Measurements from ENCODE around the gene NUP37.

NUP37 gene

DNA sequence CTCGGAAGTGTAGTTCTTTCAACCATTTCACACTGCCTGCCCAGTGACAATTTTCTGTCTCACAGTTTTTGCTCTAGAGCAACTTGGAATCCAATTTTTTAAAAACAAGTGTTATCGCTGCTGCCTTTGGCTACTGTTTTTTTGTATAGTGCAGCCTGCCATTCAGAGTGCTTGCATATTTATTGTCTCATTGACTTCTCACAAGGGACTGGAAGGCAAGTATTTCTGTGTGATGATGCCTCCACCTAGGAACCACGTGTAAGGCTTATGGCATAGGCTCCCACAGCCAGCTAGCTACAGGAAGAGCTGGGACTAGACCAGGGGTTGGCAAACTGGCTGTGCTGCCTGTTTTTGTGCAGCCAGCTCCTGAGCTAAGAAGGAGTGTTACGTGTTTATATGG lies 972 bp upstream of the NUP37 start:
- peak; percentile 16 for DNase-seq (ENCODE audit: low spot score)

GRCh38 chr12:102120564-102120873 lies 605 bp upstream of the NUP37 start:
- TF ChIP-seq, protein P1, sequence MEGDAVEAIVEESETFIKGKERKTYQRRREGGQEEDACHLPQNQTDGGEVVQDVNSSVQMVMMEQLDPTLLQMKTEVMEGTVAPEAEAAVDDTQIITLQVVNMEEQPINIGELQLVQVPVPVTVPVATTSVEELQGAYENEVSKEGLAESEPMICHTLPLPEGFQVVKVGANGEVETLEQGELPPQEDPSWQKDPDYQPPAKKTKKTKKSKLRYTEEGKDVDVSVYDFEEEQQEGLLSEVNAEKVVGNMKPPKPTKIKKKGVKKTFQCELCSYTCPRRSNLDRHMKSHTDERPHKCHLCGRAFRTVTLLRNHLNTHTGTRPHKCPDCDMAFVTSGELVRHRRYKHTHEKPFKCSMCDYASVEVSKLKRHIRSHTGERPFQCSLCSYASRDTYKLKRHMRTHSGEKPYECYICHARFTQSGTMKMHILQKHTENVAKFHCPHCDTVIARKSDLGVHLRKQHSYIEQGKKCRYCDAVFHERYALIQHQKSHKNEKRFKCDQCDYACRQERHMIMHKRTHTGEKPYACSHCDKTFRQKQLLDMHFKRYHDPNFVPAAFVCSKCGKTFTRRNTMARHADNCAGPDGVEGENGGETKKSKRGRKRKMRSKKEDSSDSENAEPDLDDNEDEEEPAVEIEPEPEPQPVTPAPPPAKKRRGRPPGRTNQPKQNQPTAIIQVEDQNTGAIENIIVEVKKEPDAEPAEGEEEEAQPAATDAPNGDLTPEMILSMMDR (IDR thresholded peaks at IDR 0.05; ENCODE audit: borderline replicate concordance, control extremely low read depth, extremely low read depth, insufficient read depth, missing control alignments): no peak
- in situ Hi-C loops (cut with MboI; ENCODE audit: low sequenced_read_pairs, unreplicated experiment): no loop called here
- DNase-seq (ENCODE audit: low spot score): no peak

More for the DNA sequence above, 972 bp upstream of the NUP37 start:
- TF ChIP-seq, protein P1 (IDR thresholded peaks at IDR 0.05; ENCODE audit: borderline replicate concordance, control extremely low read depth, extremely low read depth, insufficient read depth, missing control alignments): no peak
- in situ Hi-C loops (cut with MboI; ENCODE audit: low sequenced_read_pairs, unreplicated experiment): no loop called here

DNA sequence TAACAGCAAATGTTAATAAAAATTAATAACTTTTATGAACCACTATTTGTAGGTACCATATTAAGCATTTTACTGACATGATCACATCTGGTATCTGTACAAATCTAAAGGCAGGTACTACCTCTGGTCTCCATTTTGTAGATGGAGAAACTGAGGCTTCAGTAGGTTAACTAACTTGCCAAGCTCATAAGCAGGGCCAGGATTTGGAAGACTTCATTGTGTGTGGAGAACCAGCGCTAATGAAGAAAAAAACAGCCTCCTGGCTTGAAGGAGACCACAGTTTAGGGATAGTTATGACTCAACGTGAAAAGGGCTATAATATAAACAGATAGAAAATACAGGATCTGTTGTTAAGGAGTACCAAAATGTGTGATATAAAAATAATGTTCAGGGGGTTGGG lies 1.0 kb downstream of the NUP37 start:
- no peak for DNase-seq (ENCODE audit: low spot score)
- TF ChIP-seq, protein P1 (IDR thresholded peaks at IDR 0.05; ENCODE audit: borderline replicate concordance, control extremely low read depth, extremely low read depth, insufficient read depth, missing control alignments): no peak
- in situ Hi-C loops (cut with MboI; ENCODE audit: low sequenced_read_pairs, unreplicated experiment): no loop called here

- no peak for DNase-seq (ENCODE audit: low spot score)
- in situ Hi-C loops (cut with MboI; ENCODE audit: low sequenced_read_pairs, unreplicated experiment): no loop called here
- TF ChIP-seq, protein P1 (IDR thresholded peaks at IDR 0.05; ENCODE audit: borderline replicate concordance, control extremely low read depth, extremely low read depth, insufficient read depth, missing control alignments): no peak
Measured at GRCh38 chr12:102116392-102116791, 3.5 kb downstream of the NUP37 start.

DNA sequence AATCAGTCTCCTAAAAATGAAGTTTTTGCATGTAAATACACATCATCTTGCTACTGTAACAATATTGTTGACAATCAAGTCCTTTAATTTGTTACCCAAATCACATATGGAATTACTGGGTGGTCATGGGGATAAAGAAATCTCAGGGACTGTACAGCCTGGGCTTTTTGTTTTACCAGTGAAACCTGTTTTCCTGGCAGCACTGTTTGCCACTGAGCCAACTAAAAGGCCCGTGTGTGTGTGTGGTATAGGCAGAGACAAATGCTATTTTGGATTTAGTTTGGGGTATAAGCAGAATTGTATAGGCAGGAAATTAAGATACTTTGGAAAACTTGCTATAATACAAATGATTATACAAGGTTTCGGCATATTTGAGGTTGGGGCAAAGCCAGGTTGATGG lies 5.7 kb downstream of the NUP37 start:
- DNase-seq (ENCODE audit: low spot score): no peak
- in situ Hi-C loops (cut with MboI; ENCODE audit: low sequenced_read_pairs, unreplicated experiment): no loop called here
- TF ChIP-seq, protein P1 (IDR thresholded peaks at IDR 0.05; ENCODE audit: borderline replicate concordance, control extremely low read depth, extremely low read depth, insufficient read depth, missing control alignments): no peak

- TF ChIP-seq, protein P1 (IDR thresholded peaks at IDR 0.05; ENCODE audit: borderline replicate concordance, control extremely low read depth, extremely low read depth, insufficient read depth, missing control alignments): no peak
Measured at GRCh38 chr12:102110782-102111181, 9.1 kb downstream of the NUP37 start.

GRCh38 chr12:102107970-102108369 lies 11.9 kb downstream of the NUP37 start:
- no peak for DNase-seq (ENCODE audit: low spot score)
- in situ Hi-C loops (cut with MboI; ENCODE audit: low sequenced_read_pairs, unreplicated experiment): no loop called here
- TF ChIP-seq, protein P1 (IDR thresholded peaks at IDR 0.05; ENCODE audit: borderline replicate concordance, control extremely low read depth, extremely low read depth, insufficient read depth, missing control alignments): no peak

More at GRCh38 chr12:102110782-102111181, 9.1 kb downstream of the NUP37 start:
- no peak for DNase-seq (ENCODE audit: low spot score)
- in situ Hi-C loops (cut with MboI; ENCODE audit: low sequenced_read_pairs, unreplicated experiment): no loop called here
